GM18907 (cell line): ENCODE results near the gene GAS7.

ENCODE experiments used
- ATAC-seq: cut with Tn5 transposase; IDR thresholded peaks from one replicate; pipeline ENCODE4 v1.9.1; 2021; ENCODE audit warnings: mild to moderate bottlenecking, moderate library complexity; ENCODE audit not compliant: unreplicated experiment

GAS7 gene

GRCh38 chr17:9956474-9957131, 241.8 kb downstream of the GAS7 start:
- no peak for ATAC-seq

GRCh38 chr17:9953492-9953891, 244.9 kb downstream of the GAS7 start:
- ATAC-seq, result no peak

- ATAC-seq, result no peak
Measured at GRCh38 chr17:9951803-9952202, 246.6 kb downstream of the GAS7 start.

GRCh38 chr17:9948928-9949327, 249.5 kb downstream of the GAS7 start:
- ATAC-seq, result no peak

GRCh38 chr17:9944704-9945103, 253.7 kb downstream of the GAS7 start:
- no peak for ATAC-seq

GRCh38 chr17:9943343-9943742, 255.1 kb downstream of the GAS7 start:
- no peak for ATAC-seq

GRCh38 chr17:9942885-9943284, 255.5 kb downstream of the GAS7 start:
- no peak for ATAC-seq

- ATAC-seq, result no peak
Measured at GRCh38 chr17:9941305-9941704, 257.1 kb downstream of the GAS7 start.

GRCh38 chr17:9940841-9941240, 257.6 kb downstream of the GAS7 start:
- ATAC-seq, result no peak

GRCh38 chr17:9938764-9939163, 259.6 kb downstream of the GAS7 start:
- ATAC-seq, result no peak

- ATAC-seq, result no peak
Measured at GRCh38 chr17:9937901-9938300, 260.5 kb downstream of the GAS7 start.

GRCh38 chr17:9937241-9937761, 261.1 kb downstream of the GAS7 start:
- ATAC-seq, result no peak

- no peak for ATAC-seq
Measured at GRCh38 chr17:9936095-9936494, 262.3 kb downstream of the GAS7 start.

GRCh38 chr17:9935408-9935807, 263.0 kb downstream of the GAS7 start:
- ATAC-seq, result no peak

- no peak for ATAC-seq
Measured at GRCh38 chr17:9934331-9934730, 264.1 kb downstream of the GAS7 start.

- no peak for ATAC-seq
Measured at GRCh38 chr17:9932491-9932890, 265.9 kb downstream of the GAS7 start.

GRCh38 chr17:9931144-9931741, 267.2 kb downstream of the GAS7 start:
- ATAC-seq, result no peak

GRCh38 chr17:9929871-9930270, 268.5 kb downstream of the GAS7 start:
- ATAC-seq, result no peak

GRCh38 chr17:9928601-9929333, 269.6 kb downstream of the GAS7 start:
- ATAC-seq, result no peak

GRCh38 chr17:9926150-9926804, 272.1 kb downstream of the GAS7 start:
- no peak for ATAC-seq

- ATAC-seq, result no peak
Measured at GRCh38 chr17:9925457-9925856, 272.9 kb downstream of the GAS7 start.
